HEK293 (cell line): Measurements from ENCODE around the gene PMVK.

Source experiments
- CTCF ChIA-PET: fragments of 350-600 bp; formaldehyde crosslinking; extraction: SDS; loops from one replicate; lab custom pipeline; 2021; ENCODE audit warnings: antibody characterized with exemption; lab: Yijun Ruan, JAX
- POLR2A ChIA-PET: fragments of 300-600 bp; formaldehyde crosslinking; extraction: SDS; loops from one replicate; lab custom pipeline; 2020; ENCODE audit warnings: antibody characterized with exemption, inconsistent platforms; lab: Yijun Ruan, JAX
- H3K27ac ChIP-seq: fragments of 200-500 bp; sonication (Bioruptor generic); 2 replicates; pipeline ENCODE4 v1.5.1; 2014; ENCODE audit warnings: low read depth, low read length, control low read depth, inconsistent platforms; ENCODE audit errors: extremely low read depth
- H3K36me3 ChIP-seq, 2 experiments: fragments of 200-500 bp in 1 of 2; sonication (Bioruptor generic) in 1 of 2; 1 replicate in 1 of 2; 2 replicates in 1 of 2; pipeline ENCODE4 v1.5.1; 2014 to 2017; ENCODE audit warnings: inconsistent platforms in 2 of 2, low read length in 2 of 2; ENCODE audit not compliant: control insufficient read depth in 2 of 2, insufficient read depth in 1 of 2
- H3K4me1 ChIP-seq: fragments of 200-500 bp; sonication (Bioruptor generic); 2 replicates; pipeline ENCODE4 v1.5.1; 2014; ENCODE audit warnings: mild to moderate bottlenecking, low read length, inconsistent platforms; ENCODE audit not compliant: control insufficient read depth, insufficient read depth
- H3K4me3 ChIP-seq: 2 replicates; pipeline ENCODE4 v1.5.1; 2011; ENCODE audit warnings: low read depth, mild to moderate bottlenecking, control low read depth, low read length, moderate library complexity
- H3K9me3 ChIP-seq: fragments of 200-500 bp; sonication (Bioruptor generic); 2 replicates; pipeline ENCODE4 v1.5.1; 2014; ENCODE audit warnings: low read depth, low read length, inconsistent platforms; ENCODE audit not compliant: control insufficient read depth, insufficient read depth
- CTCF ChIP-seq: fragments of 450-650 bp; formaldehyde crosslinking; IDR thresholded peaks from 2 replicates; pipeline ENCODE4 v1.5.1; 2016; ENCODE audit warnings: missing biosample characterization, missing genetic modification characterization
- GLIS1 ChIP-seq: fragments of 450-650 bp; formaldehyde crosslinking; IDR thresholded peaks from 2 replicates; pipeline ENCODE4 v1.5.1; 2016; ENCODE audit warnings: missing biosample characterization, missing genetic modification characterization
- KLF1 ChIP-seq: fragments of 450-650 bp; formaldehyde crosslinking; IDR thresholded peaks from 2 replicates; pipeline ENCODE4 v1.5.1; 2016; ENCODE audit warnings: missing biosample characterization, missing genetic modification characterization
- KLF9 ChIP-seq: fragments of 450-650 bp; formaldehyde crosslinking; IDR thresholded peaks from 2 replicates; pipeline ENCODE4 v1.5.1; 2016; ENCODE audit warnings: missing biosample characterization, missing genetic modification characterization, low read depth
- PATZ1 ChIP-seq: fragments of 450-650 bp; formaldehyde crosslinking; IDR thresholded peaks from 2 replicates; pipeline ENCODE4 v1.5.1; 2016; ENCODE audit warnings: missing biosample characterization, missing genetic modification characterization
- SP3 ChIP-seq: fragments of 450-650 bp; formaldehyde crosslinking; IDR thresholded peaks from 2 replicates; pipeline ENCODE4 v1.5.1; 2016; ENCODE audit warnings: missing biosample characterization, missing genetic modification characterization
- ZBTB8A ChIP-seq: fragments of 450-650 bp; formaldehyde crosslinking; IDR thresholded peaks from 2 replicates; pipeline ENCODE4 v1.5.1; 2016; ENCODE audit warnings: missing biosample characterization, missing genetic modification characterization
- ZFHX2 ChIP-seq: fragments of 450-650 bp; formaldehyde crosslinking; conservative IDR thresholded peaks from 2 replicates; pipeline ENCODE4 v1.5.1; 2016; ENCODE audit warnings: missing biosample characterization, missing genetic modification characterization
- ZFP3 ChIP-seq: fragments of 450-650 bp; formaldehyde crosslinking; IDR thresholded peaks from 2 replicates; pipeline ENCODE4 v1.5.1; 2016; ENCODE audit warnings: low read depth, missing biosample characterization, missing genetic modification characterization
- ZNF221 ChIP-seq: fragments of 450-650 bp; formaldehyde crosslinking; IDR thresholded peaks from 2 replicates; pipeline ENCODE4 v1.5.1; 2017; ENCODE audit warnings: missing biosample characterization, missing genetic modification characterization, borderline replicate concordance
- ZNF341 ChIP-seq: fragments of 450-650 bp; formaldehyde crosslinking; IDR thresholded peaks from 2 replicates; pipeline ENCODE4; 2016; ENCODE audit warnings: low read depth, missing biosample characterization, missing genetic modification characterization
- ZNF366 ChIP-seq: fragments of 450-650 bp; formaldehyde crosslinking; conservative IDR thresholded peaks from 2 replicates; pipeline ENCODE4 v1.5.1; 2016; ENCODE audit warnings: missing biosample characterization, missing genetic modification characterization
- ZNF473 ChIP-seq: fragments of 450-650 bp; formaldehyde crosslinking; IDR thresholded peaks from 2 replicates; pipeline ENCODE4 v1.5.1; 2017; ENCODE audit warnings: missing biosample characterization, missing genetic modification characterization
- ZNF610 ChIP-seq: fragments of 450-650 bp; formaldehyde crosslinking; IDR thresholded peaks from 2 replicates; pipeline ENCODE4 v1.5.1; 2016; ENCODE audit warnings: missing biosample characterization, missing genetic modification characterization, borderline replicate concordance
- ZNF654 ChIP-seq: fragments of 450-650 bp; formaldehyde crosslinking; IDR thresholded peaks from 2 replicates; pipeline ENCODE4 v1.5.1; 2016; ENCODE audit warnings: low read depth, missing biosample characterization, missing genetic modification characterization
- ZNF677 ChIP-seq: fragments of 450-650 bp; IDR thresholded peaks from 2 replicates; pipeline ENCODE4 v1.5.0; 2018; ENCODE audit warnings: missing biosample characterization, mild to moderate bottlenecking, missing genetic modification characterization, moderate library complexity
- ZXDB ChIP-seq: fragments of 450-650 bp; formaldehyde crosslinking; IDR thresholded peaks from 2 replicates; pipeline ENCODE4 v1.5.1; 2016; ENCODE audit warnings: missing biosample characterization, missing genetic modification characterization
- TF ChIP-seq, protein P1 (sequence below): fragments of 450-650 bp; formaldehyde crosslinking; IDR thresholded peaks from 2 replicates; pipeline ENCODE4 v1.5.1; 2016; ENCODE audit warnings: missing biosample characterization, missing genetic modification characterization
- TF ChIP-seq, protein P2 (sequence below): fragments of 450-650 bp; formaldehyde crosslinking; IDR thresholded peaks from 2 replicates; pipeline ENCODE4 v1.5.1; 2017; ENCODE audit warnings: missing biosample characterization, missing genetic modification characterization
- TF ChIP-seq, protein P3 (sequence below): fragments of 450-650 bp; formaldehyde crosslinking; IDR thresholded peaks from 2 replicates; pipeline ENCODE4 v1.5.1; 2016; ENCODE audit warnings: missing biosample characterization, missing genetic modification characterization

PMVK gene

DNA sequence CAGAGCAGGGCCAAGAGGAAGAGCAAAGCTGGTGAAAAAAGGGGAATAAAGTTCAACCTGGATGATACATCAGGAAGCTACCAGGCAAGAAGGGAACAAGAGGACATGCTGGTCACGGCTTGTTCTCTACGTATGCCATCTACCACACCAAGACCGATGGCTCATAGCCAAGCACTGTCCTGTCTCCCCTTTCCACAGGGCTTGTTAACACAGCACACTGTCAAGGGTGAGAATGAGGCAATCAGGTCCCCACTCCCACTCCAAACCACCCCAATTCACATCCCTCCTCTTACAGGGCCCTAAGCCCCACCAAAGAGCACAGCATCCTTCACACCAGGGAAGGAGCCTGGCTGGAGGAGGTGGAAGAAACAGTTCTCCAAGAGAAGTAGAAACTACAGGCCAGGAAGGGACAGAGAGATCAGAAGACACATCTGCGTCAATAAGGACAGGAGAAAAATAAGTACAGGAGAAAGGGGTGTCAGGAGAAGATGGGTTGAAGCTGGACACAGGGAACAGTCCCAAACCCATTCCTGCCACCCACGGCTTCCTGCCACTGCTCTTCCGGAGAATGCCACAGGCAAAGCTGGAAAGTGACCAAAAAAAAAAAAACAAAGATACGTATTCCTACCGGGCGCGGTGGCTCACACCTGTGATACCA, 35.0 kb upstream of the PMVK start:
- POLR2A ChIA-PET = interaction anchor here (0.8 to 6.0 kb wide), 10 partner anchors 7 to 86 kb away, joined by 3 to 69 read pairs (median 5); partner anchors contain the start of genes ADAM15, FLAD1, PBXIP1 and PMVK
- Histone ChIP-seq H3K4me3 (no peak overlapping the region), H3K4me1 (peaks cover 12% of the 10 kb centered on the region), H3K36me3 (peaks cover 0 to 30% of the 10 kb centered on the region in 2 experiments; a peak in 1 of 3 replicates), H3K27ac (no peak overlapping the region), H3K9me3 (no peaks in the 10 kb centered on the region)
- CTCF ChIA-PET = interaction anchor here (0.6 to 2.7 kb wide), 8 partner anchors 10 to 973 kb away, joined by 3 to 16 read pairs (median 9); partner anchors contain the start of gene PYGO2
- TF ChIP-seq CTCF (tag by site-specific recombination) (no peak), ZFHX2 (tag by site-specific recombination) (peak; percentile 42; the same call in 1 of the 2 replicates), ZNF654 (tag by site-specific recombination) (no peak)
- TF ChIP-seq, protein P1, sequence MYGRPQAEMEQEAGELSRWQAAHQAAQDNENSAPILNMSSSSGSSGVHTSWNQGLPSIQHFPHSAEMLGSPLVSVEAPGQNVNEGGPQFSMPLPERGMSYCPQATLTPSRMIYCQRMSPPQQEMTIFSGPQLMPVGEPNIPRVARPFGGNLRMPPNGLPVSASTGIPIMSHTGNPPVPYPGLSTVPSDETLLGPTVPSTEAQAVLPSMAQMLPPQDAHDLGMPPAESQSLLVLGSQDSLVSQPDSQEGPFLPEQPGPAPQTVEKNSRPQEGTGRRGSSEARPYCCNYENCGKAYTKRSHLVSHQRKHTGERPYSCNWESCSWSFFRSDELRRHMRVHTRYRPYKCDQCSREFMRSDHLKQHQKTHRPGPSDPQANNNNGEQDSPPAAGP (tag by site-specific recombination) = no peak
- TF ChIP-seq, all 188 proteins: peak for 1

DNA sequence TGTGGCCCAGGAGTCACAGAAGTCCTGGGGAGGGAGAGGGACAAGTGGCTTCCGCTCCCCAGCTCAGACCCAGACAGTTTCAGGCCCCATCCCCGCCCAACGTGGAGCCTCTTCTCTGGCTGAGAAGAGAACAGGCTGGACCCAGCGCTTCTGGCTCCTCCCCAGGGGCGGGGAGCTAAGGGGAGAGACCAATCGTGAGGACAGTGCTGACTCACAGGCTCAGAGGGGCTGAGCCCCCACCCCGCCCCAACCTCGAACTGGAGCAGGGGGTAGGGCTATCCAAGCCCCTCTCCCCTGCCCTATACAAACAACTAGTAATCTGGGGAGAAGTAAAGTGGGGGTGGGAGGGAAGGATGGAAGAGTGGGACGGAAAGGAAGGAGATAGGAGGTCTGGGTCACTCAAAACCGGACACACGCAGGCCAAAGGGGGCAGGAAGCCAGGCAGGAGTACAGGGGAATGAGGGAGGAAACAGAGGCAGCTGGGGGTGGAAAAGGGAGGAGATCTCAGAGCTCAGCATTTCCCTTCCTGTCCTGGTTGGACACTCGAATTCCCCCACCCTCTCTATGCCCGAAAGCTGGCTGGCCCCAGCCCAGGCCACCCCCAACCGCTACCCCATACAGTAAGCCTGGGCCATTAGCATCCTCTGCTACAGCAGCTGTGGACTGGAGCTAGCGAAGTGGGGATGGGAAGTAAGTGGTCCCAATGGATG, 34.3 kb upstream of the PMVK start, which contains the start of gene SHC1:
Gene SHC1 (minus strand): TSS at position 117 of the 710 bp plus-strand sequence. CDS start 221 bp downstream, outside the sequence.
- Histone ChIP-seq H3K4me1 (peaks cover 12% of the 10 kb centered on the region), H3K9me3 (no peaks in the 10 kb centered on the region), H3K27ac (peak within 1 kb of the TSS; percentile 32; the same call in 1 of the 2 replicates), H3K36me3 (peaks cover 0 to 37% of the 10 kb centered on the region in 2 experiments; a peak in 1 of 3 replicates), H3K4me3 (no peak within 1 kb of the TSS)
- ChIA-PET CTCF (interaction anchor here (0.6 to 2.0 kb wide), 8 partner anchors 10 to 974 kb away, joined by 3 to 16 read pairs (median 4); partner anchors contain the start of gene PYGO2), POLR2A (interaction anchor here (1.1 to 6.0 kb wide), 9 partner anchors 9 to 80 kb away, joined by 4 to 69 read pairs (median 4); partner anchors contain the start of genes ADAM15, FLAD1, PBXIP1 and PMVK)
- peak; percentile 53 for TF ChIP-seq ZFHX2 (tag by site-specific recombination)
- TF ChIP-seq ZNF221 (tag by site-specific recombination) = no peak
- TF ChIP-seq ZNF473 (tag by site-specific recombination) = no peak
- peak; percentile 98 for TF ChIP-seq PATZ1
- peak; percentile 33; the same call in 1 of the 2 replicates for TF ChIP-seq KLF9 (tag by site-specific recombination)
- no peak for TF ChIP-seq ZNF610
- TF ChIP-seq ZNF366 (tag by site-specific recombination) = peak; percentile 87
- TF ChIP-seq ZFP3 (tag by site-specific recombination) = no peak
- no peak for TF ChIP-seq ZNF677 (tag by site-specific recombination)
- TF ChIP-seq KLF1 = peak; percentile 34; the same call in 1 of the 2 replicates
- peak; percentile 32; the same call in 1 of the 2 replicates for TF ChIP-seq ZNF341 (tag by site-specific recombination)
- TF ChIP-seq, protein P2, sequence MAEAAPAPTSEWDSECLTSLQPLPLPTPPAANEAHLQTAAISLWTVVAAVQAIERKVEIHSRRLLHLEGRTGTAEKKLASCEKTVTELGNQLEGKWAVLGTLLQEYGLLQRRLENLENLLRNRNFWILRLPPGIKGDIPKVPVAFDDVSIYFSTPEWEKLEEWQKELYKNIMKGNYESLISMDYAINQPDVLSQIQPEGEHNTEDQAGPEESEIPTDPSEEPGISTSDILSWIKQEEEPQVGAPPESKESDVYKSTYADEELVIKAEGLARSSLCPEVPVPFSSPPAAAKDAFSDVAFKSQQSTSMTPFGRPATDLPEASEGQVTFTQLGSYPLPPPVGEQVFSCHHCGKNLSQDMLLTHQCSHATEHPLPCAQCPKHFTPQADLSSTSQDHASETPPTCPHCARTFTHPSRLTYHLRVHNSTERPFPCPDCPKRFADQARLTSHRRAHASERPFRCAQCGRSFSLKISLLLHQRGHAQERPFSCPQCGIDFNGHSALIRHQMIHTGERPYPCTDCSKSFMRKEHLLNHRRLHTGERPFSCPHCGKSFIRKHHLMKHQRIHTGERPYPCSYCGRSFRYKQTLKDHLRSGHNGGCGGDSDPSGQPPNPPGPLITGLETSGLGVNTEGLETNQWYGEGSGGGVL = peak; percentile 78
- peak; percentile 85 for TF ChIP-seq GLIS1
- peak; percentile 66 for TF ChIP-seq ZBTB8A (tag by site-specific recombination)
- peak; percentile 81 for TF ChIP-seq SP3
- TF ChIP-seq ZXDB (tag by site-specific recombination) = 0 out of 2 replicates have a peak, but pooled peaks have one; percentile 35
- TF ChIP-seq, protein P3, sequence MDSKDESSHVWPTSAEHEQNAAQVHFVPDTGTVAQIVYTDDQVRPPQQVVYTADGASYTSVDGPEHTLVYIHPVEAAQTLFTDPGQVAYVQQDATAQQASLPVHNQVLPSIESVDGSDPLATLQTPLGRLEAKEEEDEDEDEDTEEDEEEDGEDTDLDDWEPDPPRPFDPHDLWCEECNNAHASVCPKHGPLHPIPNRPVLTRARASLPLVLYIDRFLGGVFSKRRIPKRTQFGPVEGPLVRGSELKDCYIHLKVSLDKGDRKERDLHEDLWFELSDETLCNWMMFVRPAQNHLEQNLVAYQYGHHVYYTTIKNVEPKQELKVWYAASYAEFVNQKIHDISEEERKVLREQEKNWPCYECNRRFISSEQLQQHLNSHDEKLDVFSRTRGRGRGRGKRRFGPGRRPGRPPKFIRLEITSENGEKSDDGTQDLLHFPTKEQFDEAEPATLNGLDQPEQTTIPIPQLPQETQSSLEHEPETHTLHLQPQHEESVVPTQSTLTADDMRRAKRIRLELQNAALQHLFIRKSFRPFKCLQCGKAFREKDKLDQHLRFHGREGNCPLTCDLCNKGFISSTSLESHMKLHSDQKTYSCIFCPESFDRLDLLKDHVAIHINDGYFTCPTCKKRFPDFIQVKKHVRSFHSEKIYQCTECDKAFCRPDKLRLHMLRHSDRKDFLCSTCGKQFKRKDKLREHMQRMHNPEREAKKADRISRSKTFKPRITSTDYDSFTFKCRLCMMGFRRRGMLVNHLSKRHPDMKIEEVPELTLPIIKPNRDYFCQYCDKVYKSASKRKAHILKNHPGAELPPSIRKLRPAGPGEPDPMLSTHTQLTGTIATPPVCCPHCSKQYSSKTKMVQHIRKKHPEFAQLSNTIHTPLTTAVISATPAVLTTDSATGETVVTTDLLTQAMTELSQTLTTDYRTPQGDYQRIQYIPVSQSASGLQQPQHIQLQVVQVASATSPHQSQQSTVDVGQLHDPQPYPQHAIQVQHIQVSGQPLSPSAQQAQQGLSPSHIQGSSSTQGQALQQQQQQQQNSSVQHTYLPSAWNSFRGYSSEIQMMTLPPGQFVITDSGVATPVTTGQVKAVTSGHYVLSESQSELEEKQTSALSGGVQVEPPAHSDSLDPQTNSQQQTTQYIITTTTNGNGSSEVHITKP (tag by site-specific recombination) = peak; percentile 51
